ENCODE data around the gene MCM7.

GRCh38 chr7:100124301-100125230 is 23.4 kb upstream of the MCM7 start:
- TF ChIP-seq, protein P1, sequence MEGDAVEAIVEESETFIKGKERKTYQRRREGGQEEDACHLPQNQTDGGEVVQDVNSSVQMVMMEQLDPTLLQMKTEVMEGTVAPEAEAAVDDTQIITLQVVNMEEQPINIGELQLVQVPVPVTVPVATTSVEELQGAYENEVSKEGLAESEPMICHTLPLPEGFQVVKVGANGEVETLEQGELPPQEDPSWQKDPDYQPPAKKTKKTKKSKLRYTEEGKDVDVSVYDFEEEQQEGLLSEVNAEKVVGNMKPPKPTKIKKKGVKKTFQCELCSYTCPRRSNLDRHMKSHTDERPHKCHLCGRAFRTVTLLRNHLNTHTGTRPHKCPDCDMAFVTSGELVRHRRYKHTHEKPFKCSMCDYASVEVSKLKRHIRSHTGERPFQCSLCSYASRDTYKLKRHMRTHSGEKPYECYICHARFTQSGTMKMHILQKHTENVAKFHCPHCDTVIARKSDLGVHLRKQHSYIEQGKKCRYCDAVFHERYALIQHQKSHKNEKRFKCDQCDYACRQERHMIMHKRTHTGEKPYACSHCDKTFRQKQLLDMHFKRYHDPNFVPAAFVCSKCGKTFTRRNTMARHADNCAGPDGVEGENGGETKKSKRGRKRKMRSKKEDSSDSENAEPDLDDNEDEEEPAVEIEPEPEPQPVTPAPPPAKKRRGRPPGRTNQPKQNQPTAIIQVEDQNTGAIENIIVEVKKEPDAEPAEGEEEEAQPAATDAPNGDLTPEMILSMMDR (IDR thresholded peaks at IDR 0.05) = no peak
- no peak for TF ChIP-seq POLR2A (IDR thresholded peaks at IDR 0.05)
